Effector memory CD8-positive, alpha-beta T cell (primary cell): Measurements from ENCODE around the gene REPIN1.

Experiments
- ATAC-seq: fragments of 150-1000 bp; cut with Tn5 transposase; replicated peaks from 2 replicates; pipeline ENCODE4 v1.10.0; 2021; ENCODE audit warnings: mild to moderate bottlenecking, moderate library complexity
- DNase-seq, 3 experiments: peaks; one replicate each; pipeline ENCODE4 v3.0.0; 2021
- H3K27ac Mint-ChIP-seq, 2 donors: one replicate each; pipeline ENCODE4 v1.8.0; 2022; ENCODE audit warnings: mild to moderate bottlenecking in 2 of 2, mixed read lengths in 2 of 2, moderate library complexity in 2 of 2
- H3K27me3 Mint-ChIP-seq, 2 donors: one replicate each; pipeline ENCODE4 v1.8.0; 2022; ENCODE audit warnings: mixed read lengths in 2 of 2
- H3K36me3 Mint-ChIP-seq: one replicate; pipeline ENCODE4 v1.8.0; 2022; ENCODE audit warnings: mild to moderate bottlenecking, moderate library complexity, mixed read lengths; ENCODE audit not compliant: insufficient read depth
- H3K4me1 Mint-ChIP-seq, 2 donors: one replicate each; pipeline ENCODE4 v1.8.0; 2022; ENCODE audit warnings: low read depth in 2 of 2, mixed read lengths in 2 of 2
- H3K4me3 Mint-ChIP-seq, 2 donors: one replicate each; pipeline ENCODE4 v1.8.0; 2022; ENCODE audit warnings: mild to moderate bottlenecking in 2 of 2, mixed read lengths in 2 of 2, moderate library complexity in 2 of 2
- H3K9me3 Mint-ChIP-seq, 2 donors: one replicate each; pipeline ENCODE4 v1.8.0; 2022; ENCODE audit warnings: mixed read lengths in 2 of 2

The REPIN1 gene

DNA sequence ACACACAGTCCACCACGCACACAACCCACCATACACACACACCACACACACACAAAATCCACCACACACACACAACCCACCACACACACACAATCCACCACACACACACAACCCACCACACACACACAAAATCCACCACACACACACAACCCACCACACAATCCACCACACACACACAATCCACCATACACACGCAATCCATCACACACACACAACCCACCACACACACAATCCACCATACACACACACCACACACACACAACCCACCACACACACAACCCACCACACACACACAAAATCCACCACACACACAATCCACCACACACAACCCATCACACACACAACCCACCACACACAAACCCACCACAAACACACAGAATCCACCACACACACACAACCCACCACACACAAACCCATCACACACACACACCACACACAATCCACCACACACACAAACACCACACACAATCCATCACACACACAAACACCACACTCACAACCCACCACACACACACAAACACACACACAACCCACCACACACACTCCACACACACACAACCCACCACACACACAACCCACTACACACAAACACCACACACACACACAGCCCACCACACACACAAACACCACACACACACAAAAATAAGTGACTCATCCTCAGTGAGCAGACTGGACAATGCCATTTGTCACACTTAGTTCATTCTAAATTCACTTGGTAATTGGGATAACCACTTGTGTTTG lies 8.8 kb upstream of the REPIN1 start:
- Mint-ChIP-seq H3K27me3 (no peaks in the 10 kb centered on the region), H3K4me1 (peaks cover 27 to 35% of the 10 kb centered on the region in 2 donors), H3K4me3 (no peak overlapping the region), H3K9me3 (no peaks in the 10 kb centered on the region), H3K36me3 (peaks cover 7% of the 10 kb centered on the region), H3K27ac (peak overlapping the region; percentile 85 to 89)
- ATAC-seq (no peak), DNase-seq (no peak)

DNA sequence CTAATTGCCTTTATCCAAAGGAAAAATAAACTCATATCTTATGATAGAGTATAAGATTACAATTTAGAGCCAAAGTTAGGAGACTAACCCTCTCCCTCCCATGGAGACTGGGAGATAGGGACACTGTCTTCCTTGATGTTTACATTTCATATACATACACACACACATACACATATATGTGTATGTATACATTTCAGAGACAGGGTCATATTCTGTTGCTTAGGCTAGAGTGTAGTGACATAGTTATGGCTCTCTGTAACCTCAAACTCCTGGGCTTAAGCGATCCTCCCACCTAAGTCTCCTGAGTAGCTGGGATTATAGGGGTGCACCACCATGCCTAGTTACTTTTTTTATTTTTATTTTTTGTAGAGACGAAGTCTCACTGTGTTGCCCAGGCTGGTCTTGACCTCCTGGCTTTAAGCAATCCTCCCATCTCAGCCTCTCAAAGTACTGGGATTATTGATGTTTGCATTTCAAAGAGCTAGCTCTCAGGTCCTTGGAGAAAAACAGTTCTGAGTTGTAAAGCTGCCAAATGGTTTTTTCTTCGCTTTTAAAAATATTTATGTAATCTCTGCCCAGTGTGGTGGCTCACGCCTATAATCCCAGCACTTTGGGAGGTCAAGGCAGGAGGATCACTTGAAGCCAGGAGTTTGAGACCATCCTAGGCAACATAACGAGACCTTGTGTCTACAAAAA lies 8.1 kb upstream of the REPIN1 start:
- Mint-ChIP-seq H3K4me1 (peaks cover 27 to 35% of the 10 kb centered on the region in 2 donors), H3K27ac (peak overlapping the region; percentile 85 to 89), H3K9me3 (no peaks in the 10 kb centered on the region), H3K27me3 (no peaks in the 10 kb centered on the region), H3K4me3 (no peak overlapping the region), H3K36me3 (peaks cover 7% of the 10 kb centered on the region)
- DNase-seq (no peak), ATAC-seq (no peak)

DNA sequence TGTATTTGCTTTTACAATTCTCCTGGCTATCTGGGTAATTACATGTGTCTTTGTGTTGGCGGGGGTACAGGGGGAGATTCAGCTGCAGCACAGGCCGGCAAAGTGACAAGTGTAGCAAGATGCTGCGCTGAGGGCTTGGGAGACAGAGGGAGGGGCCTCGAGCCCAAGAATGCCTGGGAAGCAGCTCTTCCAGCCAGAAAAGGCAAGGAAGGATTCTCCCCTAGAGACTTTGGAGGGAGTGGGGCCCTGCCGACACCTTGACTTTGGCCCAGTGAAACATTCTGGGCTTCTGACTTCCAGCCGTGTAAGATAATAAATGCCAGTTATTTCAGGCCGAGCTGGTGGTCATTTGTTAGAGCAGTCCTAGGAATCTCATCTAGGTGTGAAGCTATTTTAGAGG lies 7.2 kb upstream of the REPIN1 start:
- Mint-ChIP-seq H3K36me3 (peaks cover 7% of the 10 kb centered on the region), H3K27ac (peak overlapping the region in 1 of 2 donors; percentile 61), H3K4me3 (no peak overlapping the region), H3K27me3 (no peaks in the 10 kb centered on the region), H3K4me1 (peaks cover 25 to 32% of the 10 kb centered on the region in 2 donors), H3K9me3 (no peaks in the 10 kb centered on the region)
- ATAC-seq (no peak), DNase-seq (no peak)

DNA sequence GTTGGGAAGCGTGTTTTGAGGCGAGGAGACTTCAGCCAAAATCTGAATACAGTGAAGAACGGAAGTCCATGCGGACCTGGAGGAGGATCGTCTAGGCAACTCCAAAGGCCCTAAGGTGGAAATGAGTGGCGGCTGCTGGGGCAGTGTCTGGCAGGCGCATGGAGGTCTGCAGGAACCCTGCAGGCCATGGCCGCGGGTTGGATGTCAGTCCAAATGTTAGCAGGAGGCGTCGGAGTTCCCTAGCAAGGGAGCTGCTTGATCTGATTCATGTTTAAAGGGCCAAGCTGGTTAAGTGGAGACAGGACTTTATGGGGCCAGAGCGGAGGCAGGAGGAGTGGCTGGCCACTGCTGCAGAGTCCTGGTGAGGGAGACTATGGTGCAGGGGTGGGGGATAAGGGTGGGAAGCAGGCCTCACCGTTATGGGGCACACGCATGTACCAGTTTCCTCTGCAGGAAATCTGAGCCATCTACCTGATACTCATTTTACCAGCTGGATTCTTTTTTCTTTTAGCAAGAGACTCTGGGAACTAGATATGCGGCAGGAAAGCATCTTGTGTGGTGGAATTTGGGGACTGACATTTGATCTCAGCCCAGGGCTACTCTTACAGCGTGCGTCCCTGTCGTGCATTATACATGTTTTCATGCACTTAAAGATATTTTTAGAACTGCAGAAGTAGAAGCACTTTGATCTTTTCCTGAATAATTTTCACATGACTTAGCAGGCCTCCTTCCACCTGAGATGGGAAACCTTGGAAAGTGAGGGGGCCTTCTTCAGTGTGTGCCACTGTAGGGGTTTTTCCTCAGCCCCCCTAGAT lies 6.6 kb upstream of the REPIN1 start:
- Mint-ChIP-seq H3K27me3 (no peaks in the 10 kb centered on the region), H3K9me3 (no peaks in the 10 kb centered on the region), H3K4me3 (no peak overlapping the region), H3K4me1 (peaks cover 23 to 31% of the 10 kb centered on the region in 2 donors), H3K27ac (peak overlapping the region in 1 of 2 donors; percentile 61), H3K36me3 (peaks cover 8% of the 10 kb centered on the region)
- no peak for ATAC-seq
- no peak for DNase-seq

DNA sequence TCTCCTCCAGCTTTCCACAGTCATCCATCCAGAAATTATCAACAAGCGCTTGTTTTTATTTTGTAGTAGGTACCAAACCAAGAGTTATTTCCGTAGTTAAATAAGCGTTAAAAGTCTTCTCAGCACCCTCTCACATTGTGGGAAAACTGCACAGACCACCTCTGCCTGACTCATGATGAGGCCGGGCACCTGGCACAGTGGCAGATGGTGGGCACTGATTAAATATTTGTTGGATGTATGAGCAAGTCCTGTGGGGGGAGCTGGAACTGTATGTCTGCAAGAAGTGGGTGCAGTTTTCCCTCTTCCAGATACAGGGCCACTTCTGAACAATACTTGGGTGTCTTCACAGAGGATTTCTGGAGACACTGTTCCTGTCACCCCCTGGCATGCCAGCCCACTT lies 5.3 kb upstream of the REPIN1 start:
- Mint-ChIP-seq H3K4me3 (no peak overlapping the region), H3K4me1 (peaks cover 19 to 25% of the 10 kb centered on the region in 2 donors), H3K27me3 (no peaks in the 10 kb centered on the region), H3K9me3 (no peaks in the 10 kb centered on the region), H3K36me3 (peaks cover 19% of the 10 kb centered on the region), H3K27ac (peak overlapping the region in 1 of 2 donors; percentile 44)
- DNase-seq (no peak), ATAC-seq (no peak)

DNA sequence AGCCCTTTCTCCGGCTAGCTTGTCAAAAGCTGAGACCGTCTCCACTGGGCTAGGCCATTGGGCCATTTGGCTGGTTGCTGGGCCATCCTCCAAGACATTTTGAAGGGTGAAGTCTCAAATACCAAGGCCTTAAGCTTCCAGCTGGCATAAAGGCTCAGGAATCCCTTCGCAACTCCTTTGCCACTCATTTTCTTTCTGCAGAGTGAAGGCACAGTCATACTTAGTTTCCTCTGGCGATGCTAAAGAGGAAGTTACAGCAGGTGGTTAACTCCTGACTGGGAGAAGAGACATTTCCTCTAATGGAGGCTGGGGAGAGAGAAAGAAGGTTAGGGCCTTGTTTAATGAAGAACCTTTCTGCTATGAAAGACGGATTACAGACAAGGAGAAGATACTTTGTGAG lies 4.8 kb upstream of the REPIN1 start:
- Mint-ChIP-seq H3K27ac (no peak overlapping the region), H3K27me3 (no peaks in the 10 kb centered on the region), H3K9me3 (no peaks in the 10 kb centered on the region), H3K36me3 (peaks cover 19% of the 10 kb centered on the region), H3K4me3 (no peak overlapping the region), H3K4me1 (peaks cover 17 to 20% of the 10 kb centered on the region in 2 donors)
- no peak for ATAC-seq
- DNase-seq: no peak

DNA sequence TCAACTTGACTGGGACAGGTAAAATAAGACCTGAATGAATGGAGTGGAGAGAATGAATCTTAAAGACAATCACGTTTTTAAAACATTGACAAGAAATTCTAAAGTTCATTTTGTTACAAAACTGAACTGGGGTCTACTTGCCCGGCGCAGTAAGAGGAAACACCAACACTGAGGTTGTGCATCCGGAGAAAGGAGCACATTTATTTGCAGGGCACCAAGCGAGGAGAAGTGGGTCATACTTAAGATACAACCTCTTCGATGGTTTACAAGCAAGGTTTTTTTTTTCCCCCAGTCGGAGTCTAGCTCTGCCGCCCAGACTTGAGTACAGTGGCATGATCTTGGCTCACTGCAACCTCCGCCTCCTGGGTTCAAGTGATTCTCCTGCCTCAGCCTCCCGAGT lies 3.4 kb upstream of the REPIN1 start:
- H3K4me1 Mint-ChIP-seq: peaks cover 17 to 21% of the 10 kb centered on the region in 2 donors
- H3K27me3 Mint-ChIP-seq: no peaks in the 10 kb centered on the region
- H3K4me3 Mint-ChIP-seq: peak overlapping the region in 1 of 2 donors; percentile 3
- DNase-seq: no peak
- no peaks in the 10 kb centered on the region for H3K9me3 Mint-ChIP-seq
- H3K36me3 Mint-ChIP-seq: peaks cover 19% of the 10 kb centered on the region
- H3K27ac Mint-ChIP-seq: peak overlapping the region in 1 of 2 donors; percentile 55
- ATAC-seq: peak; percentile 18

DNA sequence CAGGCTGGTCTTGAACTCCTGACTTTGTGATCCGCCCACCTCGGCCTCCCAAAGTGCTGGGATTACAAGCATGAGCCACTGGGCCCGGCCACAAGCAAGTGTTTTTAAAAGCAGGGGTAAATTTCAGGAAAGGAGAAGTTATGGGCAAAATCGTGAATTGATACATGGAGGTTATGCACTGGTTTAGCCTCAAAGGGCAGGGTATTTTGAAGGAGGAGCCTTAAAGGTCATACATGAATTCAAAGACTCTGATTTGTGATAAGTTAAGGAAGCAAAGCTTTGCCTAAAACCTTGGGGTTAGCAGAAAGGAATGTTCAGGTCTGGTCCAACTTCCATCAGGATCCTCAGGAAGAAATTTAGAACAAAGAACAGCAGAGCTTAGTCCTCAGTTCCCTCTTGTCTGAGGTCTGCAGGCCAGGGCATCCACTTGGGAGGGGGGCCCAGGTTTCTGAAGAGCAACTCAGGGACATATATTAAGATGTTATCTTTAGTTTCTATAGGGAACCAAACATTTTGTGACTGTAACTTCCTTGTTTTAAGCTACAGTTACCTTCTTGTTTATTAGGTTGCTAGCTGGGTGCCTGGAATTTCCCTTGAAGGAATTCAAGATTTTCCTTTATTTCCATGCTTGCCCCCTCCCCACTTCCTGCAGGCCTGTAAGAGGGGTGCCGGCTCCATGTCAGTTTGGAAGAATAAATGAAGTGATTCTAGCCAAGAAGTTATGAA lies 2.8 kb upstream of the REPIN1 start:
- peak overlapping the region in 1 of 2 donors; percentile 3 for H3K4me3 Mint-ChIP-seq
- DNase-seq: no peak
- peaks cover 18% of the 10 kb centered on the region for H3K36me3 Mint-ChIP-seq
- H3K4me1 Mint-ChIP-seq: peaks cover 22 to 24% of the 10 kb centered on the region in 2 donors
- peak overlapping the region in 1 of 2 donors; percentile 55 for H3K27ac Mint-ChIP-seq
- H3K9me3 Mint-ChIP-seq: no peaks in the 10 kb centered on the region
- no peaks in the 10 kb centered on the region for H3K27me3 Mint-ChIP-seq
- ATAC-seq: no peak

DNA sequence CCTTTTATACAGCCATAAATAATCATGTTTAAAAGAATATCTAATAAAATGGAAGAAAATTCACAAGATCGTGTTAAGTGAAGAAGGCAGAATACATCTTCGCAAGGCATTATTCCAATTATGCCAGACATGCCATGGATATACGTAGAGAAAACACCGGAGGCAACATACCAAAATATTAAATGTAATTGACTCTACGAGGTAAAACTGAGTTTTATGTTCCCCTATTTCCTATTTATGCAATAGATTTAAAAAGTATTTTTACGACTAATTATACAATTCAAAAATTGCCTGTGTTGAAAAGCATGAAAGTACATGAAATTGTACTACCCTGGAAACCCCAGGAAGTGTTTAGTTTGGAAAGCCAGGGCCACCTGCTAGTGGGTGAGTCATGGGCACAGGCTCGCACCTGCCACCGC lies 936 bp upstream of the REPIN1 start:
- Mint-ChIP-seq H3K4me1 (peaks cover 23 to 25% of the 10 kb centered on the region in 2 donors), H3K27me3 (no peaks in the 10 kb centered on the region), H3K4me3 (peak overlapping the region; percentile 91), H3K9me3 (no peaks in the 10 kb centered on the region), H3K36me3 (peaks cover 18% of the 10 kb centered on the region), H3K27ac (peak overlapping the region; percentile 86 to 92)
- ATAC-seq (peak; percentile 83), DNase-seq (no peak)

DNA sequence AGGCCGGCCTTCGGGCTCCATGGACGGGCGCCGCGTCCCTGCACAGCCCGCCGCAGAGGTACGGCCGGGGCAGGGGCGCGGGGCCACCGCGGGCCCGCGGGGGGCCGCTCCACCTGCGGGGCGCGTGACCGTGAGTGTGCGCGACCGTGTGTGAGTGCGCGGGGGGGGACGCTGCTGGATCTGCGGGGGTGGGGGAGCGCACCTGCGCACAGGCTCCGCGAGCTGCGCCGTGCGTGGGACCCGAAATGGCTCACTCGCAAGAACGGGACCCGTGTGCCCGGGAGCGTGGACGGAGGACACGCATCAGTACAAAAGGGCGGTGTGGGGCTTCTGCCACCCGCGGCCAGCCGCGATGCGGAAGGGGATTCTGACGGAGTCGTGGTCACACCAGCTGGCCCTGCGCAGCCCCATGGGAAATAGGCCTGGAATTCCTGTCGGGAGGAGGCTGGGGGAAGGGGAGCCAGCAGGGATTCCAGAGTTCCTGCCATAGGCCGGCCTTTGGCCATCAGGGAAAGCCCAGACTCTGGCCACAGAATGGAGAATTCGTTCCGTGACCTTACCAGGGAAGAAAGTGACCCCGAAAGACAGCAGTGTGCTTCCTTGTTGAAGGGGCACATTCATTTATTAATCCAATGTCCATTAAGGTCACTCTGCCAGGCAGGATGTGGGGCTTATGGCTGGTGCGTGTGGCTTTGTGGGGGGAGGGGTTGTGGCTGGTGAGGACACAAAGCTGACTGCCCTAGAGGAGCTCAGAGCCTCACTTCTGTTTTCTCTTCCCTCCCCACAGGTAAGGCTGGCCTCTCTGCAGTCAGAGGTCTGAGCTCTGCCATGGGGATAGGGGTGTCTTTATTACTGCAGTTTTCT lies 494 bp downstream of the REPIN1 start:
- DNase-seq (peak in 2 of 3 experiments; percentile 33 to 34), ATAC-seq (peak; percentile 51)
- Mint-ChIP-seq H3K27ac (peak overlapping the region; percentile 89 to 92), H3K36me3 (peaks cover 21% of the 10 kb centered on the region), H3K4me3 (peak overlapping the region; percentile 91), H3K4me1 (peaks cover 27 to 28% of the 10 kb centered on the region in 2 donors), H3K9me3 (no peaks in the 10 kb centered on the region), H3K27me3 (no peaks in the 10 kb centered on the region)

DNA sequence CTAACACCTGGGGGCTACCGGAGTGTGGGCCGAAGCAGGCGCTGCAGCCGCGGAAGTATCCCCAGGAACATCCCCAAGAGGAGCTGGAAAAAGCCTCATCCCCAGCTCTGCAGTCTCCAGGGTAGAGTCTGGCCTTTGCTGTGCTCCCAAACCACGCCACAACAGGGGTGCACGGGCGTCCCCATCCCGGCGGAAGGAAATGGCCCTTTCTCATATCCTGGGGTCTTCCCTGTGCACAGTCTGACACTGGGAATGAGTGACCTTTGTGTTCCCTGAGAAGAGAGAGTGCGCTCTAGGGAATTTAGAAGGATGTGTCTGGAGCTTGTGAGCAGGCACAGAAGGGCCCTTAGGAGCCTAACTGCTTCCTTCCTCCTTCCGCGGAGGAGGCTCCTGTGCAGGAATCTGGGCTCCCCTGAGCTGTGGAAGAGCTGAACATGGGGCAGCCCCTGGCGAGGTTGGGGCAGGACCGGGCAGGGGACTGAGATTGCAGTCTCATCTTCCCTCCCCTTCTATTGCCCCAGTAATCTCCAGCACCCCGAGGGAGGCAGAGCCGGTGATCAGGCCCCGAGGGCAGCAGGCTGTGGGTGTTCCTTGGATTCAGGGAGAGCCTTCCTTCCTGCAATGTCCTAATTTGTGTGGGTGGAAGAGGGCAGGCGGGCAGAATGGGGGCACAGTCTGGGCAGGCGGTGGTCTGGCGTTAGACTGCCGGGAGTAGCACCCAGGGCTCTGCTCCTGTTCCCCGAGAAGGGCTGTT lies 1.3 kb downstream of the REPIN1 start:
- Mint-ChIP-seq H3K4me3 (peak overlapping the region; percentile 91), H3K4me1 (peaks cover 28% of the 10 kb centered on the region in 2 donors), H3K36me3 (peaks cover 21% of the 10 kb centered on the region), H3K27ac (peak overlapping the region; percentile 89 to 92), H3K9me3 (no peaks in the 10 kb centered on the region), H3K27me3 (no peaks in the 10 kb centered on the region)
- ATAC-seq: no peak
- DNase-seq: no peak
